PC-3 (cell line): ENCODE data around the gene CSMD2.

Source experiments
- CTCF ChIP-seq: fragments of 300-600 bp; sonication (generic); conservative IDR thresholded peaks from 2 replicates; pipeline ENCODE4 v1.5.1; 2017; ENCODE audit warnings: antibody characterized with exemption, low read depth, mild to moderate bottlenecking, low read length
- EZH2phosphoT487 ChIP-seq: fragments of 300-600 bp; sonication (generic); IDR thresholded peaks from 2 replicates; pipeline ENCODE4 v1.6.1; 2018; ENCODE audit warnings: mild to moderate bottlenecking, antibody characterized with exemption, low read length, borderline replicate concordance

- no peak for TF ChIP-seq CTCF
- no peak for TF ChIP-seq EZH2phosphoT487
Measured at GRCh38 chr1:33712186-33712585, 452.8 kb downstream of the CSMD2 start.
